Coronary artery (tissue), 2 donors: ENCODE results near the gene AP2S1.

Source experiments
- DNase-seq: peaks from one replicate; pipeline ENCODE4 v3.0.0-alpha.2; 2017; ENCODE audit warnings: low spot score
- H3K27ac ChIP-seq, 2 donors: fragments of 200-600 bp; sonication (generic); one replicate each; pipeline ENCODE4 v1.5.1; 2016 to 2019
- H3K4me3 ChIP-seq: fragments of 200-600 bp; sonication (generic); 2 replicates; pipeline ENCODE4 v1.5.1; 2016; ENCODE audit warnings: mild to moderate bottlenecking, moderate library complexity
- CTCF ChIP-seq: fragments of 200-600 bp; sonication (generic); IDR thresholded peaks from one replicate; pipeline ENCODE4 v1.5.1; 2019; ENCODE audit warnings: antibody characterized with exemption

Gene AP2S1

GRCh38 chr19:46839752-46840497, 10.7 kb downstream of the AP2S1 start:
- Histone ChIP-seq H3K4me3 (no peak overlapping the region), H3K27ac (peak overlapping the region; percentile 79 to 94)
- DNase-seq, result no peak
- no peak for TF ChIP-seq CTCF

- TF ChIP-seq CTCF, result no peak
- no peak overlapping the region for H3K27ac ChIP-seq
- H3K4me3 ChIP-seq, result no peak overlapping the region
- no peak for DNase-seq
These were observed 12.5 kb downstream of the AP2S1 start for GRCh38 chr19:46838160-46838559.

GRCh38 chr19:46834984-46835383, 15.7 kb downstream of the AP2S1 start:
- H3K4me3 ChIP-seq, result no peak overlapping the region
- H3K27ac ChIP-seq, result peak overlapping the region in 1 of 2 donors; percentile 32
- no peak for TF ChIP-seq CTCF
- no peak for DNase-seq

GRCh38 chr19:46834121-46834520, 16.5 kb downstream of the AP2S1 start:
- DNase-seq, result no peak
- no peak for TF ChIP-seq CTCF
- no peak overlapping the region for H3K27ac ChIP-seq
- no peak overlapping the region for H3K4me3 ChIP-seq

- no peak overlapping the region for H3K4me3 ChIP-seq
- TF ChIP-seq CTCF, result no peak
- H3K27ac ChIP-seq, result no peak overlapping the region
- no peak for DNase-seq
These were observed 19.8 kb downstream of the AP2S1 start for GRCh38 chr19:46830864-46831263.

GRCh38 chr19:46828484-46828883, 22.2 kb downstream of the AP2S1 start:
- DNase-seq, result no peak
- Histone ChIP-seq H3K27ac (no peak overlapping the region), H3K4me3 (no peak overlapping the region)
- no peak for TF ChIP-seq CTCF

- no peak for TF ChIP-seq CTCF
- H3K4me3 ChIP-seq, result no peak overlapping the region
- H3K27ac ChIP-seq, result no peak overlapping the region
- DNase-seq, result no peak
These were observed 25.0 kb downstream of the AP2S1 start for GRCh38 chr19:46825731-46826055.
